ENCODE results near the gene CPLX3.

Gene CPLX3

DNA sequence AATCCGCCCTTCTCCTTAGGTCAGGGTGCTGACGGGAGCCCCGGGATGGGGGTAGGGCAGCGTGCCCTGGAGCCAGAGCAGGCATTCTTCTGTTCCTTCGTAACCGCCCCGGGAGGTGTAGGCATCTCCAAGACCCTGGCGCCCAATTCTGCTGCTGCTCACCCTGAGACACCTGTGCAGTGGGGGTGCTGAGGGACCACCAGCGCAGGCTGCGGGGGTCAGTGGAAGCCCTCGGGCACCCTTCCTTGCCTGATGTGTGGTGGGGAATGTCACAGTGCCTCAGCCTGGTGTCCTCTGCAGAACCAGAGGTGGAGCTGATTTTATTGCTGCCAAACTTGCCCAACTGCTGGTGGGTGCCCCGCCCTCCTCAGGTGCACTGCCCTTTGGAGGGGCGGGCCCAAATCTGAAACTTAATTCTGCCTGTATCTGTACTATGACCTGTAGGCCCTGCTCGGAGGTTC lies 37.2 kb upstream of the CPLX3 start:
- DNase-seq (ENCODE audit: low read depth), result peak; percentile 51
- H3K4me3 ChIP-seq (ENCODE audit: low read length), result no peak overlapping the region
- TF ChIP-seq, protein P1, sequence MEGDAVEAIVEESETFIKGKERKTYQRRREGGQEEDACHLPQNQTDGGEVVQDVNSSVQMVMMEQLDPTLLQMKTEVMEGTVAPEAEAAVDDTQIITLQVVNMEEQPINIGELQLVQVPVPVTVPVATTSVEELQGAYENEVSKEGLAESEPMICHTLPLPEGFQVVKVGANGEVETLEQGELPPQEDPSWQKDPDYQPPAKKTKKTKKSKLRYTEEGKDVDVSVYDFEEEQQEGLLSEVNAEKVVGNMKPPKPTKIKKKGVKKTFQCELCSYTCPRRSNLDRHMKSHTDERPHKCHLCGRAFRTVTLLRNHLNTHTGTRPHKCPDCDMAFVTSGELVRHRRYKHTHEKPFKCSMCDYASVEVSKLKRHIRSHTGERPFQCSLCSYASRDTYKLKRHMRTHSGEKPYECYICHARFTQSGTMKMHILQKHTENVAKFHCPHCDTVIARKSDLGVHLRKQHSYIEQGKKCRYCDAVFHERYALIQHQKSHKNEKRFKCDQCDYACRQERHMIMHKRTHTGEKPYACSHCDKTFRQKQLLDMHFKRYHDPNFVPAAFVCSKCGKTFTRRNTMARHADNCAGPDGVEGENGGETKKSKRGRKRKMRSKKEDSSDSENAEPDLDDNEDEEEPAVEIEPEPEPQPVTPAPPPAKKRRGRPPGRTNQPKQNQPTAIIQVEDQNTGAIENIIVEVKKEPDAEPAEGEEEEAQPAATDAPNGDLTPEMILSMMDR (IDR thresholded peaks at IDR 0.05; ENCODE audit: insufficient read depth, low read depth, low read length, missing control alignments), result no peak

DNA sequence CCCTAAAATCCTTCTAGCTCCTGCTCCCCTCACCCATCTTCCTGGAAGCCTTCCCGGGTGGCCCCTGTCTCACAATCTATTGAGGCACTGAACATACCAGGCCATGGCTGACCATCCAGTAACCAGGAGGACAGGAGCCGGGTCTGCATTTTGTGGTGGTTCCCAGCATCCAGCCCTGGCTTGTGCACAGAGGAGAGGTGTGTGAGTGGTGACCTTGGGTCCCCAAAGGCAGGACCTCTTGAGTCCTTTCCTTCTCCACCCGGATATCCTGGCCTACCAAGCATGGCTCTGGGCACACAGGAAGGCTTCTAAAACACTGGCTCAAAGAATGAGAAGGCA lies 36.7 kb upstream of the CPLX3 start:
- no peak overlapping the region for H3K4me3 ChIP-seq (ENCODE audit: low read length)
- TF ChIP-seq, protein P1 (IDR thresholded peaks at IDR 0.05; ENCODE audit: insufficient read depth, low read depth, low read length, missing control alignments), result no peak
- no peak for DNase-seq (ENCODE audit: low read depth)

DNA sequence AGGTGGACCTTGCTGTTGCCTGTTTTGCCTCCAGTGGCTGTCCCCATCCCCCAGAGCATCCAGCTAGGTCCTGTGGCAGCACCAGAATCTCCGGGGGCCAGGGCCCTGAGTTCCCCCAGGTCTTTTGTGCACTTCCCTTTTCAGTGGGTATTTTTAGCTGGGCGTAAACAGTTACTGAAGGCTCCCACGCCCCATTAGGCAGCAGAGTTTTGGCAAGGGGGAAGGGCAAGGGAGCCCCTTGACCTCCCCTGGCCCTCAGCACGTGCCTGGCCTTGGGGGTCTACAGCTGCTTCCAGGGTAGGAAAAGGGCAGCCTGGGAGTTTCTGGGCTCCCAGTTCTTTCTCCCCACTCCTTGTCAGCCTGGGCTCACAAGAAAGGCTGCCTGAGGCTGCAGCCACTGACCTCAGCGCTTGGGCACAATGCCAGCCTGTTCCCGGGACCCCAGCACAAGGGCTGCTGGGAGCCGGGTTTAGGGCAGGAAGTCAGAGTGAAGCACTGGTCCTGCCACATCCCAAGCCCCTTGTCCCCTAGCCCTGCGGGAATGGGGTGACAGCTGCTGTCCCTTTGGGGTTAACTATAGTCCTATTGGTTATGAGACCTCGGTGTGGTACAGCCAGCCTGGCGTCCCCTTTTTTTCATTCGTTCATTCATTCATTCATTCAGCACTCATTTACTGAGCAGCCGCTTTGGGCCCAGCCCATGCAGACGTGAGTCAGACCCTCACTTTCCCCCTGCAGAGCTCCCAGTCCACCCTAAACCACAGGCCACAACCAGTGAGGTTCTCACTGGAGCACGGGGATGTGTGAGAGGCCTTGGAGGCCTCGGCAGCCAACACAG lies 36.1 kb upstream of the CPLX3 start:
- H3K4me3 ChIP-seq (ENCODE audit: low read length), result no peak overlapping the region
- TF ChIP-seq, protein P1 (IDR thresholded peaks at IDR 0.05; ENCODE audit: insufficient read depth, low read depth, low read length, missing control alignments), result no peak
- DNase-seq (ENCODE audit: low read depth), result no peak

DNA sequence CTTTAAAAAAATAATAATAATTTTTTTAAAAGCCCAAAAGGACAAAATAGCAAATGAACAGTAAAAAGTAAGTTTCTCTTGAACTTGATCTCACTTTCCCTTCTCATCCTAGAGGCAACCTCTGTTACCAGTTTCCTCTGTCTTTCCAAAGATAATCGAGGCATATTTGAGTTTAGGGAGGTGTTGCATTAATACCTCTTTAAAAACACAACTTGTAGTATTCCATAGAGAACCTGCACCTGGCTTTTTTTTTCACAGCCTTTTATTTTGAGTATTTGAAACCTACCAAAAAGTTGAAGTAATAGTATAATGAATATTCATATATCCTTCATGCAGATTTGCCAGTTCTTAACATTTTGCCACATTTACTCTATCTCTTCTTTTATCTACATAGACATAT lies 35.4 kb upstream of the CPLX3 start:
- H3K4me3 ChIP-seq (ENCODE audit: low read length), result no peak overlapping the region
- TF ChIP-seq, protein P1 (IDR thresholded peaks at IDR 0.05; ENCODE audit: insufficient read depth, low read depth, low read length, missing control alignments), result no peak
- no peak for DNase-seq (ENCODE audit: low read depth)

DNA sequence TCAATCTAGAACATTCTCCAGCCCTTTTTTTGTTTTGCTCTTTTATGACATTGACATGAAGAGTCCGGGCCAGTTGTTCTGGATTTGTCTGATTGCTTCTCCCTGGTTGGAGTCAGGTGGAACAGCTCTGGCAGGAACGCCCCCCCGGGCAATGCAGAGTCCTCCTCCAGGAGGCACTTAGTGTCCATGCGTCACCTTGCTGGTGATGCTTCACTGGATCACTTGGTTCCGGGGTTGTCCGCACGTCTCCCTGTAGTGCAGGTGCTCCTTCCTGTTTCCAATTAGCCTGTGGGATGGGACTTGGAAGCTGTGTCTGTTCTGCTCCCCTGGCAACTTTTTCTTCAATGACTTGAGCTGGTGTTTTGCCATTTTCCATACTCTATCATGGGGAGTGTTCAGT lies 34.8 kb upstream of the CPLX3 start:
- TF ChIP-seq, protein P1 (IDR thresholded peaks at IDR 0.05; ENCODE audit: insufficient read depth, low read depth, low read length, missing control alignments), result no peak
- H3K4me3 ChIP-seq (ENCODE audit: low read length), result no peak overlapping the region
- no peak for DNase-seq (ENCODE audit: low read depth)

DNA sequence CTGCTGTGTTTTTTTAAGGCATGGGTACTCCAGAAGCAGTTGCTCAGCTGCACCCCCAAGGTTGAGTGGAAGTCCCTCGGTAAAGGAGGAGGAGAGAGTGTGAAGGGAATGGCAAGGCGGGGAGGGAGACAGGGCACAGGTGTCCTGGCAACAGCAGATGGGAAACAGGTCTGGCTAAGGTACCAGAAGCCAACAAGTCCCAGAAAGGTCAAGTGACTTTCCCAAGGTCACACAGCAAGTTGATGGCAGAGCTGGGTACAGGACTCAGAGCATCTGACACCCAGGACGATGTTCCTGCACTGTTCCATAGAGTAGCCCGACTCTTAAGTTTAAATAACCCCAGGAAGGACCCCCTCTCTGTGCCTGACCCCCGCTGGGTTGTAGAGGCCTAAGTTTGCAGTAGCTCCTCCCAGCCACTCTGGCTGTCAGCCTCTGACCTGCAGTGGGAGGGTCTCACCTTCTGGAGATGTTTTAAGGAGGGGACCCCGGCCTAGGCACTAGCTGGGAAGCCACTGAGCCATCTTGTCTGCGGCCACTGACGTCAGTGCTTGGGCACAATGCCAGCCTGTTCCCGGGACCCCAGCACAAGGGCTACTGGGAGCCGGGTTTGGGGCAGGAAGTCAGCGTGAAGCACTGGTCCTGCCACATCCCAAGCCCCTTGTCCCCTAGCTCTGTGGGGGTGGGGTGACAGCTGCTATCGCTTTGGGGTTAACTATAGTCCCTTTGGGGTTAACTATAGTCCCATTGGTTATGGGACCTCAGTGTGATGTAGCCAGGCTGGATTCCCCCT lies 34.0 kb upstream of the CPLX3 start:
- TF ChIP-seq, protein P1 (IDR thresholded peaks at IDR 0.05; ENCODE audit: insufficient read depth, low read depth, low read length, missing control alignments), result no peak
- no peak overlapping the region for H3K4me3 ChIP-seq (ENCODE audit: low read length)
- DNase-seq (ENCODE audit: low read depth), result no peak

Data from epithelial cell of esophagus (primary cell).